GM10847 (cell line): Measurements from ENCODE around the gene ARHGAP42.

Source experiments
- POLR2A ChIP-seq: IDR thresholded peaks from 2 replicates; pipeline ENCODE4 v1.6.1; 2011; ENCODE audit not compliant: insufficient read length; ENCODE audit errors: extremely low read depth

ARHGAP42 gene

DNA sequence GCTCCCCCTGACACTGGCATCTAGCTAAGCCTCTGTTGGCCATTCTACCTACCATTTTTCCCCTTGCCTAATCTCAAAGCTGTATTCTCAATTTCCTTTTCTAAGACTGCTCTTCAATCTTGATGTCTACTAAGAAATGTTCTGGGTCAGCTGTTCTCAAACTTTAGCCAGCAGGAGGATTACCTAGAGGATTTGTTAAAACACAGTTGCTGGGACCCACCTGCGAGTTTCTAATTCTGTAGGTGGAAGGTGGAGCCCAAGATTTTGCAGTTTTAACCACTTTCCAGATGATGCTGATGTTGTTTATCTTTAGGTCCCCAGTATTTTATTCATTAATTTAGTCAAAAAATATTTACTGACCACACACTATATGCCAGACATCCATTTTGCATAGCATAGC is 9.3 kb upstream of the ARHGAP42 start:
- TF ChIP-seq POLR2A = no peak

DNA sequence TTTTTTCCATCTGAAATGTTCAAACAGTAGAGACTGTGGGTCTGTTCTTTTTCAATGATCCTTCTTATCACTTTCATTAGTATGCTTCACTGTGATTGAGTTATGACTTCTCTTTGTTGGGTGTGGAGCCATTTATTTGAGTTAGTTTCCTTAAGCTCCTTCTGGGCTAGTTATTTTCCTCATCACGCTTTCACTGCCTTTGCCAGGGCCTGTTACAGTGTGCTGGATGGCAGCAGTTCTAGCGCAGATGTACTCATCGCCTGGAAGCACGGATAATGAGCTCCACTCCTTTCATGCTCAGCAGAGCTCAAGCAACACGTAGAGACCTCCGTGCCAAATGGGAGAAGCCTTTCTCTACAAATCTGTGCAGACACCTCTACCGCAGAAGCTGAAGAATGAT is 7.0 kb upstream of the ARHGAP42 start:
- TF ChIP-seq POLR2A = no peak

DNA sequence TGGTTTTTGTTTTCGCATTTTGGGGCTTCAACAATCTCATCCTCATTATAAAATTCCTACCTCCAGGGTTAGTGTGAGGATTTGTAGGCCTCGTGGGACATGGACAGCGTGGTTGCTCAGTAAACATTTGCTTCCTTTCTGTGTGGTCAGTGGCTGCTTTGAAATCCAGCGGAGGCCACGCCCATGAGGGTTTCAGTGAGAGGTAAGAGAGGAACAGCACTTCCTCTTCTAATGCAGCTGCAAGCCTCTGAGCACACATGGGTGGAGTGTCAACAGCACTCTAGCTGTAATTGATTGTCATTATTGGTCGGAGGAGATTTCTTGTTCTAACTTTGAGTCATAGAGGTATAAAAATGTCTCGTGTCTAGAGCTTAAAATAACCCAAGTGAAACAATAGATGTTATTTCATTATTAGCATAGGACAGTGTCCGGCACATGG is 6.0 kb upstream of the ARHGAP42 start:
- TF ChIP-seq POLR2A = no peak

DNA sequence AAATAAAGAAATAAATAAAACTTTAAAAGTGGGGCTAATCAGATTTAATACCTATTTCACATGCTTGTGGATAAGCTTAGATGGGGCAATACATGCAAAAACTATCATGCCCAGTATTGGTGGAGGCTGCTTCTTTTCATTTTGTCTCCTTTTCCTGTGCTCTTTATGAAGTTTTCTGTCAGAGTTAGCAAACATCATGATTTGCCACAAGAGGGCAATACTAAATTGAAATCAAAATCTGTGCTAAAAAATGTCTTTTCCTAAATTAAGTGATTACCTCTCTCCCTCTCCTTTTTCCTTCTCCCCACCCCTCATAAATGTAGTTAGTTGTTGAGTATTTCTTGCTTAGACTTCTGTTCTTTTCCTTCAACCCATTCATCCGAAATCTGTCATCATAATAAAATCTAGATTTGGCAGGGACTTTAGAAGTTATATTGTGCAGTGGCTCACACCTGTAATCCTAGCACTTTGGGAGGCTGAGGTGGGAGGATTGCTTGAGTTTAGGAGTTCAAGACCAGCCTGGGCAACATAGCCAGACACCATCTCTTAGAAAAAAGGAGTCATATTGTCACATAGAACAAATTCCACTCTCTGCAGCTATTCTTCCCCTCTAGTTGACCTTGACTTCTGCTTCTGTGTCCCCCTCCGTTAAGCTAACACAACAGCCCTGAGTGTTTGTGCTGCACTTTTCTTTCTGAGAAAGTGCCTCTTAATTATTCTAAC is 4.7 kb upstream of the ARHGAP42 start:
- no peak for TF ChIP-seq POLR2A

DNA sequence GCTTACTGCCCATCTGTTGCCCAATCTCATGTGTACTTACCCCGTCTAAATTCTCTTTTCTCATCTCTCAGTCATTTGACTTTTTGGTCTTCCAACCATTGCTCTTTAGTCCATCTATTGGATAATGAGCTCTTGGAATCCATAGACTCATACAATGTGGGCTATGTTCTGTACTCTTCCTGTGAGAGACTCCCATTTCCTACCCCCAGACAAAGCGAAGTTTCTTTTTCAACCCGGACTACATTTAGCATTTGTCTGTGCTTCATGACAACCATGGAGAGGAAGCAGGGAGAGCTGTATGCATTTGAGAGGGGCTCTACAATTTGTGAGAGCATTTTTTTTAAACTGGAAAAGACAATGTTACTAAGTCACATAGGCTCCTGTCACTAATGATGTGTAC is 4.0 kb upstream of the ARHGAP42 start:
- TF ChIP-seq POLR2A = no peak

DNA sequence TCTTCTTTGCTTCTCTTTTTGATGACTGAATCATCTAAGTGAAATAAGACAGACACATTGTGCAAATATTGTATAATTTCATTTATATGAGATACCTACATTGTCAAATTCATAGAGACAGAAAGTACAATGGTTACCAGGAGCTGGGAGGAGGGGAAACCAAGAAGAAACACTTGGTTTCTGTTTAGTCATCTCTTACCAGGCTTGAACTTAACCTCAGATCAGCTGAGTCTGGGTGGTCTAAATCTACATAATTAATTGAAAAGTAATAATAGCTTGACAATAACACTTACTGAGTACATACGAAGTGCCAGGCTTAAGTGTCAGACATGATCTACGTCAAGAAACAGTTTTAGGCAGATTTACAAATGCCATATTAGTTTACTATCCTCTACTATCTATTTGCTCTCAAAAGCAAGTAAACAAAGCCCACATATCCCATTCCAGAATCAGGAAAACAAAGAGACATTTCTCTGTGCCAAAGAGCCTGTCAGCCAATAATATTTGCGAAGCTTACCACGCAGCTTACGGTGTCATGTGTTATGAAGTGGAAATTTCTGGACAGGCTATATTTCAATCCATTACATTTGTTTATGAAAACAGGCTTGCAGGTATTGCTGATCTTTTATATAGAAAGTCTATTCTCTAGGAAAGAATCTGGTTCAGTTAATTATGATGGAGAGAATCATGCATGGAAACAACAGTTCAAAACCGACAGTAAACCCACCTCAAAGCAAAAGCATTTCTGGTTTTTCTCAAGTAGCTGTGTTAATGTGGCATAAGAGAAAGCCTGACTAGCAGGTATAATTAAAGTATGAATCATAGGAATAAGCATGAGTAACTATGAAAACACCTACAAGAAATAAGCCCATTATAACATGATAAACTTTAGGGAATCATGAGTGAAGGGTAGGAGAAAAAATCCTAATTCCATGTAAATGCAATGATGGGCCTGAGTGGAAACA is 2.7 kb upstream of the ARHGAP42 start:
- no peak for TF ChIP-seq POLR2A

DNA sequence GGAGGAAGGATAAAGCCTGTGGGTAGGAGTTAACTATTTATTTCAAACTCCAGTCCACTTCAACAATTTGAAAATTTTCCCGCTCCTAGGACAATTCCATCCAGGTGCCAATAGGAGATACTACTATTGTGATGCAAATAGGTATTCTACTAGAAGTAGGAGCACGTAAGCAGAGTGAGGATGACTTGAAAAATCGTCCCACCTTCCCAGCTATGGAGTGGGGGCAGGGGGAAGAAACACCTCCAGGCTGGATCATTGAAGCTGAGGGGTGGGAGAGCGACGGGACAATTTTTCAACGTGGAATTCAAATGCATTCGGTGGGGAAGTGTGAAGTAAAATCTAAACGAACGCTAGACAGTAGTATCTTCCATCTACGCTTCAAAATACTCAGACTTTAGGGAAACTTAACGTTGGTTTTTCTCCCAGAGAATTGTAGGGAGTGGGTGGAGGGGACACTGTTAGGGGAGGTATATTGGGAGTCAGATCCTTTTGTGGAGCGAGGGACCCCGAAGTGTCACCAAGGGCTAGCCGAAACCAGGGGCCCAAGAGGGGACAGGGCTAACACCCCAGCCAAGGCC is 523 bp upstream of the ARHGAP42 start:
- no peak for TF ChIP-seq POLR2A

DNA sequence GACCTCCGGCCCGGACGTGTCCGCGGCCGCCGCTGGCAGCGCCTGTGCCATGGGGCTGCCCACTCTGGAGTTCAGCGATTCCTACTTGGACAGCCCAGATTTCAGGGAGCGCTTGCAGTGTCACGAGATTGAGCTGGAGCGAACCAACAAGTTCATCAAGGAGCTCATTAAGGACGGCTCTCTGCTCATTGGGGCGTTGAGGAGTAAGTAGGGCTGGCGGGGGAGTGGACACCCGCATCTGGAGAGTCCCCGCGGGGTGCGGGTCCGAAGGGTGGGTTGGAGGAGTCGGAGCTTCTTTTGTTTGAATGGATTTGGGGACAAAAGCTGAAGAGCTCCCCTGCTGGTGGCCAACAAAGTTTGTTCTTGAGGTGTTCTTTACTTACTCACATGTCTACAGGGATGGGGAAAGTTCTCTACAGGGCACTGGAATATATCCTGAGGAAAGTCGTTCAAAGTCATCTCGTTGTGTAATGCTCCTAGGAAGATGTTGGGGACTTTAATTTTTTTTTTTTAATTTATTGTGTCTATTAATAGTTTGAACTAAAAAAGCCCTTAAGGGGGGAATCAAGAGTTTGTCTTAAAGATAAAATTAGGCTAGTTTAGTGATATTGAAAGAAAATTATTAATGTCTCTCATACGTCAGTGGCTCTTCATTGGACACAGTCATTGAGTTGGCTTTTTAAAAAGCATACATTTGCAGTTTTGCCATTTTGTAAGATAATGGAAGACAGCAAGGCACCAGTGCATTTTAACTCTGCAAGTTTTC is 725 bp downstream of the ARHGAP42 start:
- no peak for TF ChIP-seq POLR2A

DNA sequence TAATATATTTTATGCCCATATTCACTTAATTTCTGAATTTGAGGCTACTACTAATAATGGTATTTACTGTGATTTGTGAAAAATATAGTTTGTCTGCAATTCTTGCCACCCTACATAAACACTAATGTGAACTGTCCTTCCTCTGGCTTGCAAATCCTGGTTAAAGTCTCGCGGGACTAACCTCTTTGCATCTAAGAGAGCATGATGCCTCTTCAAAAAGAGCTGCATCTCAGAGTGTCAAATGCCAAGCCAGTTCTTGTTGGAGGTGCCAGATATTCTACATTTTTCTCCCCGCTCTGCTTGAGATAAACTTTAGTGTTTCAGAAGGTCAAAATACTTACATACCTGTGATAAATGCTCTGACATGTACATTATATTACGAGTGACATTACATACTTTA is 2.1 kb downstream of the ARHGAP42 start:
- TF ChIP-seq POLR2A = no peak

DNA sequence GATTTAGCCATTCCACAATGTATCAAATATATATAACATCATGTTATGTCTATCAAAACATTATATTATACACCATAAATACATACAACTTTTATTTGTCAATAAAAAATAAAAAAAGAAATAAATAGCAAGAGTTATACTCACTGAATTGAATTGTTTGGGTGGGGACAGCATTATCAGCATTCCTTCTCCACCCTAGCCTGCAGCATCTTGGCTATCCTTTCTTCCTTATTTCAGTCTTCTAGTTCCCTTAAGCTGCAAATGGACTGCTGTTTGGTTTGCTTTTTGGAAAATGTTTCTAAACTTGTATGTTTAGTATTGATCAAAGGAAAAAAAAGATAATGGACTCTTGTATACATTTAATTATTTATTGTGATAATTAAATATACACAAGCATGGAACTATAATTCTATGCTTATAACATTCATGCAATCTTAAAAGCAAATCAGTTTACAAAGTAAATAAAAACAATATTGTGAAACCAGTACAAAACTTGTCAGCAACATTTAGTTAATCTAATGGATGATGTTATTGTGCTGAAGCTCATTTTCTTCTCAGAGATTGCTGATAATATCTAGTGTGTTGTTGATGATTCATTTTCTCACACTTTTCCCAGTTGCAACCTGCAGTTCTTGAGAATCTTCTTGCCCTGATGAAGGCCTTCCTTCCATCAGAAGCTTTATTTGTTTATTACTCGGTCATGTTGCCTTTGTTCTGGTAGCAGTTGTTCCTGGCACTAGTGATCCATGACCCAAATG is 5.0 kb downstream of the ARHGAP42 start:
- no peak for TF ChIP-seq POLR2A

DNA sequence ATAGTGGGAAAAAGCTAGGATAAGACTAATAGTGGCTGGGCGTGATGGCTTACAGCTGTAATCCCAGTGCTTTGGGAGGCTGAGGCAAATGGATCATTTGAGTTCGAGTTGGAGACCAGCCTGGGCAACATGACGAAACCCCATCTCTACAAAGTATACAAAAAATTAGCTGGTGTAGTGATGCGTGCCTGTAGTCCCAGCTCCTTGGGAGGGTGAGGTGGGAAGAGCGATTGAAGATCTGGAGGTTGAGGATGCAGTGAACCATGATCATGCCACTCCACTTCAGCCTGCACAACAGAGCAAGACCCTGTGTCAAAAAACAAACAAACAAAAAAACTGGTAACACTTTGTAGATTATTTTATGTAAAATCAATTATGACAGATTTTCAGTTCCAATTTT is 8.8 kb downstream of the ARHGAP42 start:
- no peak for TF ChIP-seq POLR2A

DNA sequence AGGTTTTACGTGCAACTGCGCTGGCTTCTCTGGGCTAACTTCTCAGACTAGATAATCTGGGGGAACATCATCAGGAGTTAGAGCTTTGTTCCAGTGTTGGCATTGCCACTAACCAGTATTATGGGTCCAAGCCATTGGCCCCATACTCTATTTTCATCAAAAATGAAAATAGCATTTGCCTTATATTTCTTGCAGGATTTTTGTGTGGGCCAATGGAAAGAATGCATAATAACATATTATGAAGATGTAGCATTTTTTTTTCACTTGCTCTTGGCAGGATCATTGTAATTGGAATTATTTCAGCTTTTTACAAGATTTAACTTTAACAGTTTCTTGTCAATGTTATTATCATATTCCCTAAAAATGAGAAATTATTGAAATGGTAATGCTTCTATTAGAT is 16.1 kb downstream of the ARHGAP42 start:
- TF ChIP-seq POLR2A = no peak

DNA sequence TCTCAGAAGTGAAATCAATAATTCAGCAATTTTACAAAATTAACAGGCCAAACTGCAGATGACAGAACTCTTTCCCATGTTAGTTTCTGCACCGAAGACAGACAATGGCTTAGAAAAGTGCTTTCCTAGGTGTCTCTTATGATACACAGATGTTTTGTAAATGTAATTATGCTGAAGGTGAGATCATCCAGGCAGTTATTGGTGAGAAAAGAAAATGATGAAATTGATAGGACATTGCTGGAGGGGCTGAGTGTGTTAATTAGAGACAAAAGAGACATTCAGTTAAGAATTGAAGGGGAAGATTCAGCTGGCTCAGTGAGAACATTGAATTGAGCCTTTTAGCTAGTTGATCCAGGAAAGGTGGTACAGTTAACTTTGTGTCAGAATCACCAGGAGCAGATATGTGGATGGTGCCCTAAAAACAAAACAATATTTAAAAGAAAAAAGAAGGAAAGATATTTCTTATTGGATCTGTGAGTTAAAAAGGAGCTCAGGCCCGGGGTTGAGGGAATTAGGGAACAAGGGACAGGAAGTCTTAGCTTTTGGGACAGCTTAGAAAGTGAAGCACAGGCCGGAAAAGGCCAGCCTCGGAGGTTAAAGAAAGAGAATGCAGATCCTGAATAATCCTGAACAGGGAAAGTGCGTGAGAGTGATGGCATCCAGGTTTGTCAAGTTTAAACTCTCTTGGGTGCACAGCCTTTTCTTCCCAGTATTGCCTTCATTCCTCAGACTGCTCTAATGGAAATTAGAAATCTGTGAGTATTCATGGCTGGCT is 16.9 kb downstream of the ARHGAP42 start:
- TF ChIP-seq POLR2A = no peak

DNA sequence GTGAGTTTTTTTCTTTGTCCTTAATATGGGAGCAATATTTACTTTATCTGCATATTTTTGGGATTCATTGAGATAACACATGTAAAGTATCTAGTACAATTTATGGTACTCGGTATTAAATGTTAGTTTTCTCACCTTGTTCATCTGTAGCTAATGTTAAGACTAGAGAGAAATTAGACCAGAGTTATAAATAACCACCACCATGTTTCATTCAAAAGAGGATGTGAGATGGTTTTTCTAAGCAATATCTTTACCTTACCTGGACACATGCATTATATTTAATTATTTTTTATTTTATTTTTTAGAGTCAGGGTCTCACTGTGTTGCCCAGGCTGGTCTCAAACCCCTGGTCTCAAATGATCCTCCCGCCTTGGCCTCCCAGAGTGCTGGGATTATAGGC is 18.4 kb downstream of the ARHGAP42 start:
- no peak for TF ChIP-seq POLR2A

DNA sequence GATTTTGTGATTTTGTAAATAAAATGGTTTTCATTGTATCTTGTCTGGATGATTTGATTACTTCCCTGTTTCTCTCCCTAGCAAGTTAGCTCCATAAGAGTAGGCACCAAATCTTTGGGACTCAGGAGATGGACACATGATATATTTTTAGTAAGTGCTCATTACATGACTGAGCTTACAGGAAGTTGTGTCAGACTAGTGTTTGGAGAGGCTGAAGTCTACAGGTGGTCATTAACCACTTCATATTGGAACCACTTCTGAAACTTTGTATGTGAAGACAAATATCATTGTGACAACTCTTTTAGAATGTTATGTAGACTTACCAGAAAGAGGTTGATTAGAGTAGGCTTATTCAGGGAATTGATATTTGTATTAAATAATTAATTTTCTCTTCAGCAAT is 19.1 kb downstream of the ARHGAP42 start:
- no peak for TF ChIP-seq POLR2A
